ENCODE measurements around the gene PCNX4. TPM values are rescaled to one million over a fixed set of nuclear protein-coding genes. Genes with fewer than 3 reads are reported as not detected.
A peak's percentile ranks its signal among the peaks of the same experiment; 100 is the strongest.

Gene PCNX4
- total and polyA plus RNA-seq, 4 donors = 14.3 to 104 (median 34.3) TPM

DNA sequence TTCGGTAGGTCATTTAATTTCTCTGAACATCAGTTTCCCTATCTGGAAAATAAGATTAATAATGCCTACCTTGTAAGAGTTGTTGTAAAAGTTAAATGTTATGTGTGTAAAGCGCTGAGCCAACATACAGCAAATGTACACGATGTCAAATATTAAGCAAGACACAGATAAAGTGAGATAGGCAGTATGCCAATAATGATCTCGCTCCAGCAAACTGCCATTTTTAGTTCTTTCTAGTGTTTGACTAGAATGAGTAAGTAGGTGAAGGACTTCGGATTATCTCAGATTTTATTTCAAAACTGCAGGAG is 72.6 kb downstream of the PCNX4 start:
- no peak for ATAC-seq (ENCODE audit: insufficient read depth, low FRiP score)

DNA sequence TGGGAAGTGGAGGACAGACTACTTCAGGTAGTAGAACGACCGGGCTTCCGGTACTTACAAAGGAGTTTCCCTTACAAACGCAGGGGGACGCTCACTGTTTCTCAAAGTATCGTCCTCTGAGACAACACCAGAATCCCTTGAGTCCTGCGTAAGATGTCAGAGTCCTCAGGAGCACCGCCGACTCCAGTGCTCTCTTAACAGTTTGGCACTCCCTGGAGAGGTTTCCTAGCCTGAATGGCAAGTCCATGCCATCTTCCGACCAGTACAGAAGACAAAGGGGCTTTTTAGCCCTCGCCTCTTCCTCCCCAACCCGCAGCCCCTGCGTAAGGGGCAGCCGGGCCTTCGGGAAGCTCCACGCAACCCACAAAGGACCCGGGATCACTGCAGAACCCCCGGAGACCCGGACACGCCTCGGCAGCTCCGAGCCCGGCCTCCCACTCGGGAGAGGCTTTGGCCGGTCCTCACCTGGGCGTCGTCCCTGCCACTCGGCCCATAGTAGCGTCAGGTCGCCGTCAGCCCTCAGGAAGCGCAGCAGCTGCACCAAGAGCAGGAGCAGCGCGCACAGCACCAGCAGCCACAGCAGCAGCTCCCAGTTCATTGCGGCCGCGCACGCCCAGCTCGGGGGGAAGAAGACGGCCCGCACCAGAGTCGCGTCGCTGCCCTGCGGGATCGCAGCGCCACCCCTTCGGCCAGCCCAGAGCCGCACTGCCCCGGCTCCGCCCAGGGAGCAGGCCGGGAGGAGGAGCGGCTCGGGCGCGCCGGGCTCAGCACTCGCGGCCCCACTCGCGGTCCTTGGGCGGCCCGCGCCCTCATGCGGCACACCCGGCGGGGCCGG is 73.2 kb downstream of the PCNX4 start, which contains the start of gene DHRS7:
Gene DHRS7, minus strand, starts transcription at position 687 of the 835 bp plus-strand sequence. Its CDS starts 89 bp downstream, at position 598.
- peaks cover 0 to 4% (median 0%) of the 10 kb centered on the region in 3 donors for H3K27me3 ChIP-seq (ENCODE audit: control insufficient read depth in 3 of 3, insufficient read depth in 3 of 3, low read length in 2 of 3)
- no peaks in the 10 kb centered on the region for H3K9me3 ChIP-seq (ENCODE audit: control insufficient read depth in 4 of 4, insufficient read depth in 3 of 4, low read length in 3 of 4)
- H3K4me1 ChIP-seq (ENCODE audit: control insufficient read depth in 5 of 5, insufficient read depth in 5 of 5, low read length in 5 of 5) = peaks cover 0 to 17% (median 5%) of the 10 kb centered on the region in 5 donors
- ATAC-seq (ENCODE audit: insufficient read depth, low FRiP score) = peak; percentile 97
- peak within 1 kb of the TSS; percentile 96 to 99 for H3K27ac ChIP-seq (ENCODE audit: low read depth in 1 of 2, low read length in 1 of 2)
- WGBS, 2 donors = 0% methylated on average over 65 to 68 of the region's 68 CpGs
- peak; percentile 80 to 91 (median 89) for DNase-seq
- peaks cover 0 to 3% (median 3%) of the 10 kb centered on the region in 4 donors for H3K36me3 ChIP-seq (ENCODE audit: control insufficient read depth in 4 of 4, insufficient read depth in 4 of 4, low read length in 4 of 4)
- peak within 1 kb of the TSS; percentile 84 to 95 for H3K9ac ChIP-seq (ENCODE audit: insufficient read depth in 1 of 2, low read length in 2 of 2)
- H3K4me3 ChIP-seq = peak within 1 kb of the TSS; percentile 82
- TF ChIP-seq, protein P1, sequence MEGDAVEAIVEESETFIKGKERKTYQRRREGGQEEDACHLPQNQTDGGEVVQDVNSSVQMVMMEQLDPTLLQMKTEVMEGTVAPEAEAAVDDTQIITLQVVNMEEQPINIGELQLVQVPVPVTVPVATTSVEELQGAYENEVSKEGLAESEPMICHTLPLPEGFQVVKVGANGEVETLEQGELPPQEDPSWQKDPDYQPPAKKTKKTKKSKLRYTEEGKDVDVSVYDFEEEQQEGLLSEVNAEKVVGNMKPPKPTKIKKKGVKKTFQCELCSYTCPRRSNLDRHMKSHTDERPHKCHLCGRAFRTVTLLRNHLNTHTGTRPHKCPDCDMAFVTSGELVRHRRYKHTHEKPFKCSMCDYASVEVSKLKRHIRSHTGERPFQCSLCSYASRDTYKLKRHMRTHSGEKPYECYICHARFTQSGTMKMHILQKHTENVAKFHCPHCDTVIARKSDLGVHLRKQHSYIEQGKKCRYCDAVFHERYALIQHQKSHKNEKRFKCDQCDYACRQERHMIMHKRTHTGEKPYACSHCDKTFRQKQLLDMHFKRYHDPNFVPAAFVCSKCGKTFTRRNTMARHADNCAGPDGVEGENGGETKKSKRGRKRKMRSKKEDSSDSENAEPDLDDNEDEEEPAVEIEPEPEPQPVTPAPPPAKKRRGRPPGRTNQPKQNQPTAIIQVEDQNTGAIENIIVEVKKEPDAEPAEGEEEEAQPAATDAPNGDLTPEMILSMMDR (IDR thresholded peaks at IDR 0.05; ENCODE audit: control extremely low read depth, extremely low read depth) = no peak

More for the DNA sequence above, 72.6 kb downstream of the PCNX4 start:
- Histone ChIP-seq H3K27me3 (ENCODE audit: control insufficient read depth in 3 of 3, insufficient read depth in 3 of 3, low read length in 2 of 3) (peaks cover 0 to 4% (median 0%) of the 10 kb centered on the region in 3 donors), H3K27ac (ENCODE audit: low read depth in 1 of 2, low read length in 1 of 2) (peak overlapping the region; percentile 96 to 99), H3K4me3 (peak overlapping the region; percentile 82), H3K4me1 (ENCODE audit: control insufficient read depth in 5 of 5, insufficient read depth in 5 of 5, low read length in 5 of 5) (peaks cover 0 to 17% (median 5%) of the 10 kb centered on the region in 5 donors), H3K9ac (ENCODE audit: insufficient read depth in 1 of 2, low read length in 2 of 2) (peak overlapping the region; percentile 84 to 95), H3K9me3 (ENCODE audit: control insufficient read depth in 4 of 4, insufficient read depth in 3 of 4, low read length in 3 of 4) (no peaks in the 10 kb centered on the region), H3K36me3 (ENCODE audit: control insufficient read depth in 4 of 4, insufficient read depth in 4 of 4, low read length in 4 of 4) (peaks cover 0 to 3% (median 3%) of the 10 kb centered on the region in 4 donors)
- TF ChIP-seq, protein P1 (IDR thresholded peaks at IDR 0.05; ENCODE audit: control extremely low read depth, extremely low read depth) = no peak
- peak in 2 of 3 donors; percentile 84 to 91 for DNase-seq
- 11 to 17% methylated on average over 5 of the region's 5 CpGs for WGBS, 2 donors

DNA sequence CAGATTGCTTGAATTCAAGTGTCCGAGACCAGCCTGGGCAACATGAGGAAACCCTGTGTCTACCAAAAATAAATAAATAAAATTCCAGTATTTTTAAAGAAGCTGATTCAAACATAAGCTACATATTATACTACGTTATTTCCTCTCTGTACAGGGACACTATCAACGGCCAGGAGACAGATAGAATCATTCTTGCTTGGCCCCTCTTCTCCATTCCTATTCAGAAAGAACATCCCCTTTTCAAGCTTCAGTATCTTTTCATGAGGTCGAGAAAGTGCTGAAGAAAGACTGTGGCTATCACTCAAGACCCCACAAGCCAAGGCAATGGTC is 73.8 kb downstream of the PCNX4 start:
- ATAC-seq (ENCODE audit: insufficient read depth, low FRiP score) (no peak), DNase-seq (peak in 1 of 3 donors; percentile 11)
- Histone ChIP-seq H3K9me3 (ENCODE audit: control insufficient read depth in 4 of 4, insufficient read depth in 3 of 4, low read length in 3 of 4) (no peaks in the 10 kb centered on the region), H3K4me1 (ENCODE audit: control insufficient read depth in 5 of 5, insufficient read depth in 5 of 5, low read length in 5 of 5) (peaks cover 0 to 17% (median 3%) of the 10 kb centered on the region in 5 donors), H3K27me3 (ENCODE audit: control insufficient read depth in 3 of 3, insufficient read depth in 3 of 3, low read length in 2 of 3) (peaks cover 0 to 4% (median 0%) of the 10 kb centered on the region in 3 donors), H3K4me3 (peak overlapping the region; percentile 82), H3K27ac (ENCODE audit: low read depth in 1 of 2, low read length in 1 of 2) (peak overlapping the region; percentile 96 to 99), H3K36me3 (ENCODE audit: control insufficient read depth in 4 of 4, insufficient read depth in 4 of 4, low read length in 4 of 4) (peaks cover 0 to 3% (median 3%) of the 10 kb centered on the region in 4 donors), H3K9ac (ENCODE audit: insufficient read depth in 1 of 2, low read length in 2 of 2) (peak overlapping the region in 1 of 2 donors; percentile 93)
- whole genome bisulfite sequencing, 2 donors = 3 to 4% methylated on average over 4 of the region's 4 CpGs
- TF ChIP-seq, protein P1 (IDR thresholded peaks at IDR 0.05; ENCODE audit: control extremely low read depth, extremely low read depth) = no peak

All from lung (tissue), 12 donors.